Caco-2 (cell line): ENCODE data around the gene GSTA1. TPM values are rescaled to one million over a fixed set of nuclear protein-coding genes. Genes with fewer than 3 reads are reported as not detected.
"Not testable (repeated sequence)": the region's sequence is repeated elsewhere in the genome, so short reads cannot be mapped to it uniquely, and the experiment has no call there.

ENCODE experiments used
- BruUV-seq: library from RNA; stranded (reverse); fragments of 400-500 nt; replicated peaks from 2 replicates; lab custom pipeline; 2021; lab: Mats Ljungman, UMichigan
- CTCF ChIA-PET: fragments of 300-600 bp; sonication (Branson Sonifier 250); formaldehyde crosslinking; loops from one replicate; lab custom pipeline; 2022; ENCODE audit warnings: antibody characterized with exemption; lab: Charles Lee
- POLR2A ChIA-PET: fragments of 300-600 bp; sonication (Branson Sonifier 250); formaldehyde crosslinking; loops from one replicate; lab custom pipeline; 2022; ENCODE audit warnings: antibody characterized with exemption; lab: Charles Lee
- DNase-seq, 2 experiments: peaks; one replicate each; pipeline versions ENCODE4 v3.0.0 to v3.0.0-alpha.2; 2020 to 2022
- H3K27me3 ChIP-seq: replicated peaks from 2 replicates; pipeline ENCODE4 v1.6.0; 2011; ENCODE audit warnings: low read length; ENCODE audit not compliant: control insufficient read depth, insufficient read depth
- H3K36me3 ChIP-seq: 2 replicates; pipeline ENCODE4 v1.5.1; 2011; ENCODE audit warnings: low read length; ENCODE audit not compliant: control insufficient read depth, insufficient read depth
- H3K4me1 ChIP-seq: fragments of 250-450 bp; sonication (Bioruptor Pico); 2 replicates; pipeline ENCODE4 v1.5.1; 2020; ENCODE audit warnings: mild to moderate bottlenecking
- H3K4me3 ChIP-seq: 2 replicates; pipeline ENCODE4 v1.5.1; 2011; ENCODE audit warnings: low read depth, mild to moderate bottlenecking, control low read depth, low read length
- H3K9me3 ChIP-seq: fragments of 250-450 bp; sonication (Bioruptor Pico); 2 replicates; pipeline ENCODE4 v1.5.1; 2020; ENCODE audit warnings: mild to moderate bottlenecking, moderate library complexity
- H3K27ac Mint-ChIP-seq: one replicate; pipeline ENCODE4 v1.8.0; 2022; ENCODE audit warnings: mixed read lengths; ENCODE audit not compliant: unreplicated experiment
- H3K27me3 Mint-ChIP-seq: one replicate; pipeline ENCODE4 v1.8.0; 2022; ENCODE audit warnings: mixed read lengths; ENCODE audit not compliant: insufficient read depth, unreplicated experiment
- H3K36me3 Mint-ChIP-seq: one replicate; pipeline ENCODE4 v1.8.0; 2022; ENCODE audit warnings: mild to moderate bottlenecking, mixed read lengths; ENCODE audit not compliant: insufficient read depth, unreplicated experiment
- H3K4me1 Mint-ChIP-seq: one replicate; pipeline ENCODE4 v1.8.0; 2022; ENCODE audit warnings: low read depth, mixed read lengths; ENCODE audit not compliant: unreplicated experiment
- H3K4me3 Mint-ChIP-seq: one replicate; pipeline ENCODE4 v1.8.0; 2022; ENCODE audit warnings: mild to moderate bottlenecking, moderate library complexity, mixed read lengths; ENCODE audit not compliant: unreplicated experiment
- H3K9me3 Mint-ChIP-seq: one replicate; pipeline ENCODE4 v1.8.0; 2022; ENCODE audit warnings: mixed read lengths; ENCODE audit not compliant: unreplicated experiment
- CTCF ChIP-seq, 2 experiments: fragments of 200-600 bp in 1 of 2; IDR thresholded peaks; 1 replicate in 1 of 2; 2 replicates in 1 of 2; pipeline versions ENCODE4 v1.5.1 to v1.8.0; 2011 to 2022; ENCODE audit warnings: antibody characterized with exemption in 1 of 2, control low read depth in 1 of 2, inconsistent platforms in 1 of 2, low read depth in 1 of 2, low read length in 1 of 2, mild to moderate bottlenecking in 1 of 2, moderate library complexity in 1 of 2; ENCODE audit not compliant: insufficient read depth in 1 of 2, severe bottlenecking in 1 of 2, unreplicated experiment in 1 of 2
- intact Hi-C: fragments of 100-400 bp; cut with micrococcal nuclease; formaldehyde crosslinking; loops from one replicate; pipeline ENCODE4 v1.10.0; 2022; ENCODE audit not compliant: unreplicated experiment
- total RNA-seq: library from RNA; stranded (reverse); gene quantifications from 2 replicates; pipeline ENCODE4 v1.2.3, GENCODE V29; 2022

GSTA1 gene
- total RNA-seq, 1 experiment from 2014 or later: 11.2 TPM

GRCh38 chr6:52760105-52760765 lies 43.4 kb downstream of the GSTA1 start:
- no peak for DNase-seq
- TF ChIP-seq CTCF (IDR thresholded peaks at IDR 0.05; ENCODE audit: insufficient read depth in 1 of 2, low read depth in 1 of 2, low read length in 1 of 2, severe bottlenecking in 1 of 2, unreplicated experiment in 1 of 2): no peak
- intact Hi-C loops: loop anchor here (5.0 kb wide), 1 partner anchor 42 kb away; the partner anchor contains the start of gene GSTA1
- peaks cover 6% of the 10 kb centered on the region for H3K4me1 ChIP-seq
- BruUV-seq: no TSS peak
- no peaks in the 10 kb centered on the region for H3K27me3 Mint-ChIP-seq
- H3K36me3 Mint-ChIP-seq: peaks cover 23% of the 10 kb centered on the region
- no peak overlapping the region for H3K4me3 ChIP-seq
- CTCF ChIA-PET: no interaction called here
- H3K4me1 Mint-ChIP-seq: peaks cover 10% of the 10 kb centered on the region
- POLR2A ChIA-PET: no interaction called here
- H3K9me3 ChIP-seq: no peaks in the 10 kb centered on the region
- no peak overlapping the region for H3K4me3 Mint-ChIP-seq
- H3K27me3 ChIP-seq: no peaks in the 10 kb centered on the region
- H3K9me3 Mint-ChIP-seq: peaks cover 10% of the 10 kb centered on the region
- peaks cover 3% of the 10 kb centered on the region; the same call in 1 of the 2 replicates for H3K36me3 ChIP-seq
- no peak overlapping the region for H3K27ac Mint-ChIP-seq

GRCh38 chr6:52759085-52759484 lies 44.5 kb downstream of the GSTA1 start:
- CTCF ChIA-PET: no interaction called here
- H3K4me1 ChIP-seq: peaks cover 6% of the 10 kb centered on the region
- POLR2A ChIA-PET: no interaction called here
- peaks cover 31% of the 10 kb centered on the region for H3K36me3 Mint-ChIP-seq
- no peaks in the 10 kb centered on the region for H3K27me3 Mint-ChIP-seq
- intact Hi-C loops: no loop called here
- no TSS peak for BruUV-seq
- H3K4me3 Mint-ChIP-seq: no peak overlapping the region
- H3K4me3 ChIP-seq: no peak overlapping the region
- H3K9me3 Mint-ChIP-seq: peaks cover 10% of the 10 kb centered on the region
- peaks cover 10% of the 10 kb centered on the region for H3K4me1 Mint-ChIP-seq
- no peak for DNase-seq
- no peaks in the 10 kb centered on the region for H3K9me3 ChIP-seq
- no peaks in the 10 kb centered on the region for H3K27me3 ChIP-seq
- no peak for TF ChIP-seq CTCF (IDR thresholded peaks at IDR 0.05; ENCODE audit: insufficient read depth in 1 of 2, low read depth in 1 of 2, low read length in 1 of 2, severe bottlenecking in 1 of 2, unreplicated experiment in 1 of 2)
- H3K36me3 ChIP-seq: peaks cover 3% of the 10 kb centered on the region; the same call in 1 of the 2 replicates
- H3K27ac Mint-ChIP-seq: no peak overlapping the region

GRCh38 chr6:52757651-52758338 lies 45.8 kb downstream of the GSTA1 start:
- CTCF ChIA-PET, H3K4me1 Mint-ChIP-seq, H3K4me3 ChIP-seq, H3K36me3 ChIP-seq, H3K27me3 ChIP-seq, H3K9me3 Mint-ChIP-seq, H3K27ac Mint-ChIP-seq, H3K4me3 Mint-ChIP-seq, BruUV-seq, H3K9me3 ChIP-seq, H3K4me1 ChIP-seq, H3K27me3 Mint-ChIP-seq, intact Hi-C loops, POLR2A ChIA-PET, DNase-seq: not testable (repeated sequence)
- H3K36me3 Mint-ChIP-seq: peaks cover 42% of the 10 kb centered on the region
